Osteocyte (in vitro differentiated cells): ENCODE measurements around the gene GCLM. TPM values are rescaled to one million over a fixed set of nuclear protein-coding genes. Genes with fewer than 3 reads are reported as not detected.

Experiments used
- DNase-seq: peaks from one replicate; pipeline ENCODE4 v3.0.0; 2021; ENCODE audit warnings: mixed read lengths; ENCODE audit not compliant: unreplicated experiment; ENCODE audit errors: extremely low spot score
- H3K27ac Mint-ChIP-seq: one replicate; pipeline ENCODE4 v1.8.0; 2021; ENCODE audit warnings: mild to moderate bottlenecking, mixed read lengths; ENCODE audit not compliant: unreplicated experiment
- H3K27me3 Mint-ChIP-seq: one replicate; pipeline ENCODE4 v1.8.0; 2021; ENCODE audit warnings: mixed read lengths; ENCODE audit not compliant: unreplicated experiment
- H3K36me3 Mint-ChIP-seq: one replicate; pipeline ENCODE4 v1.8.0; 2021; ENCODE audit warnings: mixed read lengths; ENCODE audit not compliant: unreplicated experiment
- H3K4me1 Mint-ChIP-seq: one replicate; pipeline ENCODE4 v1.8.0; 2021; ENCODE audit warnings: mixed read lengths; ENCODE audit not compliant: unreplicated experiment
- H3K4me3 Mint-ChIP-seq: one replicate; pipeline ENCODE4 v1.8.0; 2021; ENCODE audit warnings: mild to moderate bottlenecking, moderate library complexity, mixed read lengths; ENCODE audit not compliant: unreplicated experiment
- H3K9me3 Mint-ChIP-seq: one replicate; pipeline ENCODE4 v1.8.0; 2021; ENCODE audit warnings: mixed read lengths; ENCODE audit not compliant: unreplicated experiment
- microRNA-seq: library from miRNA; unstranded; fragments of <30 nt; microRNA quantifications from one replicate; pipeline ENCODE4 v1.1.0, GENCODE V29; 2020; ENCODE audit not compliant: unreplicated experiment
- total RNA-seq: library from RNA; stranded (reverse); gene quantifications from 2 replicates; pipeline ENCODE4 v1.2.1, GENCODE V29; 2021
- TF ChIP-seq, protein P1 (sequence below): fragments of 200-600 bp; sonication (generic); IDR thresholded peaks from 2 replicates; pipeline ENCODE4 v1.5.0; 2021; ENCODE audit warnings: antibody characterized with exemption, mild to moderate bottlenecking, moderate library complexity

The GCLM gene
- total RNA-seq, 1 donor from 2014 or later, result 17.5 TPM

DNA sequence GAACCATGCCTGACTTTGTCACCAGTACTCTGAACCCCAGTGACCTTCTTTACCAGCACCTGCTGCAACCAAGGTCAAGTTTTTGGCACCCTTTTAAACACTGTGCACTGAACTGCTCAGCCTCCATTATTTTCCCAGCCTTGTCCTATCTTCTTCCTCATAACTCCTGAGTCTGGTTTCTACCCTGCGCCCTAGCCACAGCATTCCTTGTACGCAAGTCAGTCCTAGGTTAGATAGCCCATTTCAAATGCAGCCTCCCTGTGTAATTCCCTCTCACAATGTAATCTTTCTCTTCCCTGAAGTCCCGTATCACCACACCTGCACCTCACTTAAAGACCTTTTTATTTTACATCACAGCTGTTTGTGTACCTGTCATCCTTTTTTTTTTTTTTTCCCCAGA, 67.5 kb downstream of the GCLM start:
- no peak overlapping the region for H3K27ac Mint-ChIP-seq
- H3K27me3 Mint-ChIP-seq, result no peaks in the 10 kb centered on the region
- H3K4me3 Mint-ChIP-seq, result no peak overlapping the region
- H3K9me3 Mint-ChIP-seq, result no peaks in the 10 kb centered on the region
- DNase-seq, result no peak
- H3K36me3 Mint-ChIP-seq, result no peaks in the 10 kb centered on the region
- TF ChIP-seq, protein P1, sequence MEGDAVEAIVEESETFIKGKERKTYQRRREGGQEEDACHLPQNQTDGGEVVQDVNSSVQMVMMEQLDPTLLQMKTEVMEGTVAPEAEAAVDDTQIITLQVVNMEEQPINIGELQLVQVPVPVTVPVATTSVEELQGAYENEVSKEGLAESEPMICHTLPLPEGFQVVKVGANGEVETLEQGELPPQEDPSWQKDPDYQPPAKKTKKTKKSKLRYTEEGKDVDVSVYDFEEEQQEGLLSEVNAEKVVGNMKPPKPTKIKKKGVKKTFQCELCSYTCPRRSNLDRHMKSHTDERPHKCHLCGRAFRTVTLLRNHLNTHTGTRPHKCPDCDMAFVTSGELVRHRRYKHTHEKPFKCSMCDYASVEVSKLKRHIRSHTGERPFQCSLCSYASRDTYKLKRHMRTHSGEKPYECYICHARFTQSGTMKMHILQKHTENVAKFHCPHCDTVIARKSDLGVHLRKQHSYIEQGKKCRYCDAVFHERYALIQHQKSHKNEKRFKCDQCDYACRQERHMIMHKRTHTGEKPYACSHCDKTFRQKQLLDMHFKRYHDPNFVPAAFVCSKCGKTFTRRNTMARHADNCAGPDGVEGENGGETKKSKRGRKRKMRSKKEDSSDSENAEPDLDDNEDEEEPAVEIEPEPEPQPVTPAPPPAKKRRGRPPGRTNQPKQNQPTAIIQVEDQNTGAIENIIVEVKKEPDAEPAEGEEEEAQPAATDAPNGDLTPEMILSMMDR, result no peak
- peaks cover 12% of the 10 kb centered on the region for H3K4me1 Mint-ChIP-seq

DNA sequence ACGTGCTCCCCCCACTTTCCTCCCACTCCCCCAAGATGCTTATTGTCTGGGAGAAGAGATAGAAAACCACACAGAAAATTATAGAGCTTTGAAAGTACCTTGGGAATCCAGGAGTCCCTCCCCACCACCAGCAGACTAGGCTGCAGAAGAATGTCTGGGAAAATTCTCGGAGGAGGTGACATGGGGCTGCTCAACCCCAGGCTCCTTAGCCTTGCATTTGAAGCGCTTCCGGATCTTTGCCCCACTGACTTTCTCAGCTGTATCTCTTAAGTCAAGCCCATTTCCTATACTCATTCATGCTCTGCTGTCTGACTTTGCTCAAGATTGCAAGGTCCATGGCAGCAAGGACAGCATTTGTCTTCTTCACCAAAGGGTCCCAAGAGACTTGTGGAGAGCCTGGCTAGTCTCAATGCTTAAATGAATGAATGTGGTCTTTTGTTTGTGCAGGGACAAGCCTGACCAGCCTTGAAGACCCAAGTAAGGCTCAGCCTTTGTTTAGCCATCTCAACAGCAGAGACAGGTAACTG, 68.2 kb downstream of the GCLM start:
- TF ChIP-seq, protein P1, result no peak
- Mint-ChIP-seq H3K27me3 (no peaks in the 10 kb centered on the region), H3K4me1 (peaks cover 12% of the 10 kb centered on the region), H3K36me3 (no peaks in the 10 kb centered on the region), H3K9me3 (no peaks in the 10 kb centered on the region), H3K4me3 (no peak overlapping the region), H3K27ac (no peak overlapping the region)
- no peak for DNase-seq

DNA sequence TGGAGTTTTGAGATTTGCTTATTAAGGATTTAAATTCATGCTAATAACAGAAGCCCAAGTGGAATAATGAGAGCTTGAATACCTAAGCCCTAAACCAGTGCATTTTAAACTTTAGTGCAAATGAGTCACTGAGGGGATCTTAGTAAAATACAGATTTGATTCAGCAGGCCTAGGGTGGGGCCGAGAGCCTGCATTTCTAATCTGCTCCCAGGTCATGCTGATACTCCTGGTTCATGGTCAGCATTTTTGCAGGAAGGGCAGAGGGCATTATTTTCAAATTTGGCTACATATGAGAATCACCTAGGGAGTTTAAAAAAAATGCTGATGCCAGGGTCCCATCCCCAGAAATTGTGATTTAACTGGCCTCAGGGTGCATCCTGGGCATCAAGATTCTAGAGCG, 69.5 kb downstream of the GCLM start:
- no peak overlapping the region for H3K27ac Mint-ChIP-seq
- H3K36me3 Mint-ChIP-seq, result peaks cover 1% of the 10 kb centered on the region
- TF ChIP-seq, protein P1, result no peak
- H3K4me3 Mint-ChIP-seq, result no peak overlapping the region
- peaks cover 2% of the 10 kb centered on the region for H3K4me1 Mint-ChIP-seq
- H3K9me3 Mint-ChIP-seq, result peaks cover 10% of the 10 kb centered on the region
- H3K27me3 Mint-ChIP-seq, result no peaks in the 10 kb centered on the region
- no peak for DNase-seq

DNA sequence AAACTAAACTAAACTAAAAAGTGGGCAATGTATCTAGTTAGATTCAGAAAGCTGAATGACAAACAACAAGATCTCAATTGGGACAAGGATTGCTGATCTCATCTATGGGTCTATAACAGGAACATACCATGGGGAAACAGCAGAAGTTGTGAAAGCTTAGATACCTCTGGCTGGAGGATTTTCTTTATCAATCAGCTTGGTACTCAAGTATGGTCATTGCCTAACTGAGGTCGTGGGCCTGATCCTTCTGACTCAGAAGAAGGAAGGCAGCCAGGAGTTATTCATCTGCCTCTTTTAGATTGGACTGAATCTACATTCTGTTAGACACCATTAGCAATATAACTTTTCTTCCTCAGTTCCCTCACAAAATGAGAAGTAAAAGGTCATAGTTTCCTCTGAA, 69.9 kb downstream of the GCLM start:
- DNase-seq, result no peak
- Mint-ChIP-seq H3K4me3 (no peak overlapping the region), H3K9me3 (peaks cover 14% of the 10 kb centered on the region), H3K27ac (no peak overlapping the region), H3K36me3 (peaks cover 5% of the 10 kb centered on the region), H3K27me3 (no peaks in the 10 kb centered on the region), H3K4me1 (peaks cover under 1% of the 10 kb centered on the region)
- TF ChIP-seq, protein P1, result no peak

DNA sequence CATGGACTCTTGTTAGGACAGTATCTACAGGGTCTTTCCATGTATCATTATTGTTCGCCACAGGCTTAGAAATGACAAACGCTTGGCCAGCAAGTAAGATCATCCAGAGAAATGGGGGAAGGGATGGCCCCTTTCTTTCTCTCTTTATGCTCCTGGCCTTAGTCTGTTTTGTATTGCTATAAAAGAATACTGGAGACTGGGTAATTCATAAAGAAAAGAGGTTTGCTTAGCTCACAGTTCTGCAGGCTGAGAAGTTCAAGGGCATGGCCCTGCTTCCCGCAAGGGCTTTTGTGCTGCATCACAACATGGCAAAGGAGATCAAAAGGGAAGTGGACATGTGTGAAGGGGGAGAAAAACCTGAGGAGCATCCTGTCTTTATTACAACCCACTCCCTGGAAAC, 71.3 kb downstream of the GCLM start:
- TF ChIP-seq, protein P1, result no peak
- no peaks in the 10 kb centered on the region for H3K27me3 Mint-ChIP-seq
- DNase-seq, result no peak

More for the DNA sequence above, 71.3 kb downstream of the GCLM start:
- no peak overlapping the region for H3K27ac Mint-ChIP-seq
- no peaks in the 10 kb centered on the region for H3K4me1 Mint-ChIP-seq
- H3K36me3 Mint-ChIP-seq, result peaks cover 10% of the 10 kb centered on the region
- H3K4me3 Mint-ChIP-seq, result no peak overlapping the region
- peaks cover 21% of the 10 kb centered on the region for H3K9me3 Mint-ChIP-seq

Small RNA genes within 50 kb of the gene (microRNA-seq; reads per million reads assigned to microRNA genes)
- 49.3 reads per million, percentile 43 among the genes with 10 or more reads in this experiment for gene MIR760

Other genes starting within 250 kb of the GCLM start
- gene BCAR3, start 227.6 kb downstream of the GCLM start, total RNA-seq, result 7.9 and 8.8 TPM in 2 replicates
- 48.0 and 49.4 TPM in 2 replicates for gene DNTTIP2, start 30.2 kb downstream of the GCLM start, total RNA-seq
- 6.0 and 6.6 TPM in 2 replicates for gene ABCA4, start 211.7 kb upstream of the GCLM start, total RNA-seq